Mesodermal cell (in vitro differentiated cells): ENCODE results near the gene SMYD2. TPM values are rescaled to one million over a fixed set of nuclear protein-coding genes. Genes with fewer than 3 reads are reported as not detected.
A peak's percentile ranks its signal among the peaks of the same experiment; 100 is the strongest.

Experiments used
- H3K27ac ChIP-seq: 2 replicates; pipeline ENCODE4 v1.7.0; 2013; ENCODE audit warnings: mild to moderate bottlenecking, low read depth, low read length, moderate library complexity; ENCODE audit not compliant: severe bottlenecking
- H3K36me3 ChIP-seq: 2 replicates; pipeline ENCODE4 v1.7.1; 2013; ENCODE audit warnings: mild to moderate bottlenecking, low read length, moderate library complexity; ENCODE audit not compliant: control insufficient read depth, insufficient read depth
- H3K4me1 ChIP-seq: one replicate; pipeline ENCODE4 v1.7.1; 2013; ENCODE audit warnings: mild to moderate bottlenecking, low read length; ENCODE audit not compliant: insufficient read depth, control insufficient read depth, poor library complexity, severe bottlenecking
- H3K4me3 ChIP-seq: 2 replicates; pipeline ENCODE4 v1.7.0; 2013; ENCODE audit warnings: low read length, control low read depth, mild to moderate bottlenecking; ENCODE audit not compliant: insufficient read depth, poor library complexity, severe bottlenecking; ENCODE audit errors: extremely low read depth
- H3K9me3 ChIP-seq: 2 replicates; pipeline ENCODE4 v1.7.1; 2013; ENCODE audit warnings: mild to moderate bottlenecking, low read length, moderate library complexity; ENCODE audit not compliant: control insufficient read depth
- WGBS, 2 experiments: methylation state at CpG; one replicate each; pipeline ENCODE4 v1.1.5; 2013; ENCODE audit warnings: missing lambda C conversion rate in 2 of 2; ENCODE audit not compliant: insufficient coverage in 2 of 2; 5-methylcytosine and 5-hydroxymethylcytosine counted together
- polyA plus RNA-seq, 2 experiments: library from polyadenylated mRNA; stranded (reverse); fragments of 50-300 nt; gene quantifications; one replicate each; pipeline ENCODE4 v1.2.3, GENCODE V29; 2013

The SMYD2 gene
- polyA plus RNA-seq (2013, experiment 1 of 2), result 31.2 TPM
- 36.8 TPM for polyA plus RNA-seq (2013, experiment 2 of 2)

DNA sequence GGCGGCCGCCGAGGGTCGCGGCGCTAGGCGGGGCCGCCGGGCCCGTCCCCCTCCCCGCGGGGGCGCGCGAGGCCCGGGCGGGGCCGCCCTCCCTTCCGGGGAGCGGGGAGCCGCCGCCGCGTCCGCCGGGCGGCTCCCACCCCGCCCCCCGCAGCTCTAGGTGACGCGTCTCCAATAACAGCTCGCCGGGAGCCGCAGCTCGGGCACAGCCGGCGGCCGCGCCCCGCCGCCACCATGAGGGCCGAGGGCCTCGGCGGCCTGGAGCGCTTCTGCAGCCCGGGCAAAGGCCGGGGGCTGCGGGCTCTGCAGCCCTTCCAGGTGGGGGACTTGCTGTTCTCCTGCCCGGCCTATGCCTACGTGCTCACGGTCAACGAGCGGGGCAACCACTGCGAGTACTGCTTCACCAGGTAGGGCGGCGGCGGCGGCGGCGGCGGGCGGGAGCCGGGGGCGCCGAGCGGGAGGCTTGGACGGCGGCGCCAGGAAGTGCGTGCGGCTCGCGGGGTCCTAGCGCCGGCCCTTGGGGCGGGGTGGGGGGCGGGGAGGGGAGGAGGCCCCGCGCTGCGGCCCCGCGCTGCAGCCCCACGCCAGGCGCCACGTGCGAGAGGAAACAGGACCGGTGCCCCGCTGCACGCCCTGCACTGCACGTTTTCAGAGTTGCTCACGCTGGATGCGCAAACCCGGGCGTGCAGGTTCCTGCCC is at the start of gene SMYD2:
Gene SMYD2 (plus strand): TSS at position 139 of the 699 bp plus-strand sequence. CDS start 96 bp downstream, at position 235.
- 0% methylated on average over 40 to 57 of the region's 94 CpGs for WGBS, 2 experiments
- Histone ChIP-seq H3K36me3 (peaks cover 12% of the 10 kb centered on the region), H3K4me1 (peaks cover 17% of the 10 kb centered on the region), H3K4me3 (peak within 1 kb of the TSS; percentile 73), H3K9me3 (peaks cover 6% of the 10 kb centered on the region), H3K27ac (peak within 1 kb of the TSS; percentile 94)

GRCh38 chr1:214233856-214234634 is 46.9 kb upstream of the SMYD2 start:
- H3K4me1 ChIP-seq, result no peaks in the 10 kb centered on the region
- 83 to 87% methylated on average over 5 to 8 of the region's 9 CpGs for WGBS, 2 experiments
- no peak overlapping the region for H3K4me3 ChIP-seq
- H3K9me3 ChIP-seq, result no peaks in the 10 kb centered on the region
- H3K36me3 ChIP-seq, result no peaks in the 10 kb centered on the region
- no peak overlapping the region for H3K27ac ChIP-seq

- Histone ChIP-seq H3K4me1 (no peaks in the 10 kb centered on the region), H3K36me3 (no peaks in the 10 kb centered on the region), H3K4me3 (no peak overlapping the region), H3K27ac (no peak overlapping the region), H3K9me3 (no peaks in the 10 kb centered on the region)
- 89% methylated on average over 2 of the region's 3 CpGs; no CpG with 5 or more reads in 1 of the 2 experiments for WGBS, 2 experiments
Observed at GRCh38 chr1:214234635-214235025, 46.3 kb upstream of the SMYD2 start.

DNA sequence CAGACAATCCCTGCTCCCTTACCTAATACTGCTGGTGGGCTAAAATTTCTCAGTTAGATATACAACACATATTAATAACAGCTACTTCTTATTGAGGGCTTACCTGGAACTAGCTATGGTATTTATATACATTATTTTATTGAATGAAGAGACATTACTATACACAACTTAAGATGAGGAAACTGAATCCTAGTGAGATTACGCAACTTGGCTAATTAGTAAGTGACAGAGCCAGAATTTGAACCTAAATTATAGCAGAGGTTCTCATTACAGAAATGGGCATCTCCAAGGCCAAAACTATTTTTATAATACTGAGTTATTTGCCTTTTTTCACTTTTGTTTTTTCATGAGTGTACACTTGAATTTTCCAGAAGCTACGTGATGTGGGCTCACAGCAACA is 44.5 kb upstream of the SMYD2 start:
- no peak overlapping the region for H3K4me3 ChIP-seq
- no peaks in the 10 kb centered on the region for H3K9me3 ChIP-seq
- no peaks in the 10 kb centered on the region for H3K4me1 ChIP-seq
- WGBS, 2 experiments, result no CpG with 5 or more reads among the region's 2 CpGs
- H3K36me3 ChIP-seq, result no peaks in the 10 kb centered on the region
- H3K27ac ChIP-seq, result no peak overlapping the region

GRCh38 chr1:214241060-214241459 is 39.9 kb upstream of the SMYD2 start:
- H3K4me1 ChIP-seq, result no peaks in the 10 kb centered on the region
- H3K4me3 ChIP-seq, result no peak overlapping the region
- 80 to 97% methylated on average over 1 to 4 of the region's 7 CpGs for WGBS, 2 experiments
- no peaks in the 10 kb centered on the region for H3K36me3 ChIP-seq
- no peak overlapping the region for H3K27ac ChIP-seq
- no peaks in the 10 kb centered on the region for H3K9me3 ChIP-seq

GRCh38 chr1:214244252-214244651 is 36.7 kb upstream of the SMYD2 start:
- H3K4me1 ChIP-seq, result no peaks in the 10 kb centered on the region
- no peak overlapping the region for H3K4me3 ChIP-seq
- no peaks in the 10 kb centered on the region for H3K36me3 ChIP-seq
- 95 to 96% methylated on average over 18 of the region's 20 CpGs for WGBS, 2 experiments
- no peaks in the 10 kb centered on the region for H3K9me3 ChIP-seq
- H3K27ac ChIP-seq, result no peak overlapping the region

GRCh38 chr1:214244841-214245240 is 36.1 kb upstream of the SMYD2 start:
- 71% methylated on average over 1 of the region's 2 CpGs; no CpG with 5 or more reads in 1 of the 2 experiments for WGBS, 2 experiments
- Histone ChIP-seq H3K27ac (no peak overlapping the region), H3K9me3 (no peaks in the 10 kb centered on the region), H3K4me1 (no peaks in the 10 kb centered on the region), H3K36me3 (no peaks in the 10 kb centered on the region), H3K4me3 (no peak overlapping the region)

GRCh38 chr1:214247501-214248041 is 33.4 kb upstream of the SMYD2 start:
- Histone ChIP-seq H3K9me3 (no peaks in the 10 kb centered on the region), H3K4me1 (no peaks in the 10 kb centered on the region), H3K4me3 (no peak overlapping the region), H3K36me3 (no peaks in the 10 kb centered on the region), H3K27ac (no peak overlapping the region)
- WGBS, 2 experiments, result 88 to 97% methylated on average over 6 to 8 of the region's 8 CpGs

GRCh38 chr1:214248311-214249085 is 32.5 kb upstream of the SMYD2 start:
- H3K9me3 ChIP-seq, result no peaks in the 10 kb centered on the region
- WGBS, 2 experiments, result 87 to 88% methylated on average over 3 to 6 of the region's 7 CpGs
- no peaks in the 10 kb centered on the region for H3K36me3 ChIP-seq
- H3K27ac ChIP-seq, result no peak overlapping the region
- no peak overlapping the region for H3K4me3 ChIP-seq
- no peaks in the 10 kb centered on the region for H3K4me1 ChIP-seq

DNA sequence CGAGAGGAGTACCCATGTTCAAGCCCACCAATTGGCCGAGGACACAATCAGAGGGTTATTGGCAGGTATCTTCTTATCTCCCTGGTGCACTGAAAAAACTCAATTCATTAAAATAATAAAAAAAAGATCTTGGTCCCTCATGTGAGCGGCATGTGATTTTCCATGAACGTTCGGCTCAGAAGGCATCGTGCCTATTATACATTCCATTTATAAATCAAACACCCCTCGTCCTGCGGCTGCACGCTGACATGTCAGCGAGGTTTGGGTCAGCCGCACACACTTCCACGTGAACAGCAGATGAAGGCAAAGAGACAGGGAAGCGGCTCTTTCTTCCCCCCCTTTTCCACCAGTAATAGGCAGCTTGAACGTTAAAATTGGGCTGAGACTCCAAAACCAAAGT is 31.3 kb upstream of the SMYD2 start:
- H3K27ac ChIP-seq, result no peak overlapping the region
- H3K4me1 ChIP-seq, result no peaks in the 10 kb centered on the region
- H3K9me3 ChIP-seq, result no peaks in the 10 kb centered on the region
- 91 to 98% methylated on average over 8 to 11 of the region's 14 CpGs for WGBS, 2 experiments
- H3K36me3 ChIP-seq, result no peaks in the 10 kb centered on the region
- H3K4me3 ChIP-seq, result no peak overlapping the region
